22Rv1 (cell line): ENCODE results near the gene DNAH1.

ENCODE experiments used
- ZFX ChIP-seq: fragments of 450-650 bp; IDR thresholded peaks from 2 replicates; pipeline ENCODE4 v1.6.1; 2017; ENCODE audit warnings: antibody characterized with exemption, borderline replicate concordance
- TF ChIP-seq, protein P1 (sequence below): fragments of 450-650 bp; IDR thresholded peaks from 2 replicates; pipeline ENCODE4 v1.5.1; 2017; ENCODE audit warnings: mild to moderate bottlenecking

DNA sequence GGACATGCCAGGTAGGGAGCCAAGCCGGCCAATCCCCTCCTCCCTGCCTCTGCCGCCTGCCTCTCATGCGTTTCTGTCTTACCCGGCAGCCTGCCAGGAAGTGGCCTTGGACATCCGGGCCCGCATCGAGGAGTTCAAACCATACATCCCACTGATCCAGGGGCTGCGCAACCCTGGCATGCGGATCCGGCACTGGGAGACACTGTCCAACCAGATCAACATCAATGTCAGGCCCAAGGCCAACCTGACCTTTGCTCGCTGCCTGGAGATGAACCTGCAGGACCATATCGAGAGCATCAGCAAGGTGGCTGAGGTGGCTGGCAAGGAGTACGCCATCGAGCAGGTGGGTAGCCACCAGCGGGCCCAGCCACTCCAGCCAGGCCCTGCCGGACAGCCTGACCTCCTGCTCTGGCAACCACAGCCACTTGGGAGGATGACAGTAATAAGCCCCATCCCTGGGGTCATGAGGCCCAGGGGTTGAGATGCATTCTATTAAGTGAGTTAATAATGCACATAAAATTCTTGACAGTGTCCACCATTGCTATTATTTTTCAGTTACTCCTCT, 37.3 kb downstream of the DNAH1 start:
- TF ChIP-seq, protein P1, sequence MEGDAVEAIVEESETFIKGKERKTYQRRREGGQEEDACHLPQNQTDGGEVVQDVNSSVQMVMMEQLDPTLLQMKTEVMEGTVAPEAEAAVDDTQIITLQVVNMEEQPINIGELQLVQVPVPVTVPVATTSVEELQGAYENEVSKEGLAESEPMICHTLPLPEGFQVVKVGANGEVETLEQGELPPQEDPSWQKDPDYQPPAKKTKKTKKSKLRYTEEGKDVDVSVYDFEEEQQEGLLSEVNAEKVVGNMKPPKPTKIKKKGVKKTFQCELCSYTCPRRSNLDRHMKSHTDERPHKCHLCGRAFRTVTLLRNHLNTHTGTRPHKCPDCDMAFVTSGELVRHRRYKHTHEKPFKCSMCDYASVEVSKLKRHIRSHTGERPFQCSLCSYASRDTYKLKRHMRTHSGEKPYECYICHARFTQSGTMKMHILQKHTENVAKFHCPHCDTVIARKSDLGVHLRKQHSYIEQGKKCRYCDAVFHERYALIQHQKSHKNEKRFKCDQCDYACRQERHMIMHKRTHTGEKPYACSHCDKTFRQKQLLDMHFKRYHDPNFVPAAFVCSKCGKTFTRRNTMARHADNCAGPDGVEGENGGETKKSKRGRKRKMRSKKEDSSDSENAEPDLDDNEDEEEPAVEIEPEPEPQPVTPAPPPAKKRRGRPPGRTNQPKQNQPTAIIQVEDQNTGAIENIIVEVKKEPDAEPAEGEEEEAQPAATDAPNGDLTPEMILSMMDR, result no peak
- no peak for TF ChIP-seq ZFX
